ENCODE results near the gene TERT. TPM values are rescaled to one million over a fixed set of nuclear protein-coding genes. Genes with fewer than 3 reads are reported as not detected.
"Not testable (repeated sequence)": the region's sequence is repeated elsewhere in the genome, so short reads cannot be mapped to it uniquely, and the experiment has no call there.

TERT gene
- total and polyA plus RNA-seq, 2 of the 13 experiments (the other 11 are each of a cell fraction or from before 2014, with no cell fraction given), result 4.3 to 5.9 TPM

- no peak for TF ChIP-seq POGK (CRISPR knock-in tag; conservative IDR thresholded peaks at IDR 0.05)
- 0 out of 2 replicates have a peak, but pooled peaks have one; percentile 24 for TF ChIP-seq ZSCAN9 (CRISPR knock-in tag; IDR thresholded peaks at IDR 0.05; ENCODE audit: borderline replicate concordance)
- TF ChIP-seq SMAD3 (CRISPR knock-in tag; IDR thresholded peaks at IDR 0.05), result no peak
- peak; percentile 3; the same call in 1 of the 2 replicates for TF ChIP-seq FOXA3 (CRISPR knock-in tag; IDR thresholded peaks at IDR 0.05)
- 0 out of 2 replicates have a peak, but pooled peaks have one; percentile 0 for TF ChIP-seq E2F1 (CRISPR knock-in tag; IDR thresholded peaks at IDR 0.05)
Observed at GRCh38 chr5:1343931-1344901, 49.3 kb upstream of the TERT start (continued).

GRCh38 chr5:1343315-1343751 is 48.5 kb upstream of the TERT start:
- no peak overlapping the region for H2AFZ ChIP-seq (ENCODE audit: low read length)
- H3K27me3 ChIP-seq (ENCODE audit: control insufficient read depth in 1 of 2, insufficient read depth in 2 of 2, low read length in 2 of 2), result no peaks in the 10 kb centered on the region
- intact Hi-C loops (cut with micrococcal nuclease; ENCODE audit: unreplicated experiment) (no loop called here), in situ Hi-C loops (cut with HindIII; ENCODE audit: extremely low pct_ligation_motif_present, low pct_unique_long_range_greater_than_20kb) (no loop called here)
- H3K4me1 ChIP-seq (ENCODE audit: insufficient read depth, low read length), result peaks cover 24% of the 10 kb centered on the region
- H4K20me1 ChIP-seq (ENCODE audit: insufficient read depth, low read length), result no peaks in the 10 kb centered on the region
- TF ChIP-seq TCF12 (IDR thresholded peaks at IDR 0.05) (no peak), TCF12 (CRISPR knock-in tag; IDR thresholded peaks at IDR 0.05) (no peak)
- POLR2A ChIA-PET, result no interaction called here
- peak overlapping the region; percentile 75; the same call in 1 of the 2 replicates for H3K9ac ChIP-seq (ENCODE audit: insufficient read depth, low read depth, low read length)
- no TSS peak for BruUV-seq (replicated peaks)
- H3K4me3 ChIP-seq (replicated peaks in 1 of 3; ENCODE audit: insufficient read depth in 1 of 3, low read depth in 2 of 3, low read length in 3 of 3), result peak overlapping the region in 2 of 3 experiments; percentile 61 to 90; a peak in 2 of 6 replicates
- peaks cover 21 to 39% of the 10 kb centered on the region in 2 experiments; a peak in 4 of 5 replicates for H3K36me3 ChIP-seq (replicated peaks in 1 of 2; ENCODE audit: control insufficient read depth in 1 of 2, insufficient read depth in 2 of 2, low read length in 2 of 2)
- ATAC-seq (no peak), DNase-seq (ENCODE audit: low spot score) (no peak), FAIRE-seq (no peak)
- CTCF ChIA-PET (ENCODE audit: low intra/inter-chr PET ratio, low total read pairs), result no interaction called here
- H3K9me3 ChIP-seq (ENCODE audit: low read length), result no peaks in the 10 kb centered on the region
- peak overlapping the region; percentile 96 for H3K4me2 ChIP-seq (ENCODE audit: low read depth, low read length)
- no peak overlapping the region for H3K27ac ChIP-seq (ENCODE audit: extremely low read length, insufficient read depth, low read length)
- WGBS (ENCODE audit: low lambda C conversion rate), result 96% methylated on average over 9 of the region's 9 CpGs
- H3K79me2 ChIP-seq (ENCODE audit: insufficient read depth, low read length), result peaks cover 17% of the 10 kb centered on the region

GRCh38 chr5:1342711-1343110 is 47.8 kb upstream of the TERT start:
- peaks cover 24% of the 10 kb centered on the region for H3K4me1 ChIP-seq (ENCODE audit: insufficient read depth, low read length)
- H3K4me3 ChIP-seq (replicated peaks in 1 of 3; ENCODE audit: insufficient read depth in 1 of 3, low read depth in 2 of 3, low read length in 3 of 3); BruUV-seq (replicated peaks); H3K9ac ChIP-seq (ENCODE audit: insufficient read depth, low read depth, low read length); POLR2A ChIA-PET; ATAC-seq; FAIRE-seq; in situ Hi-C loops (cut with HindIII; ENCODE audit: extremely low pct_ligation_motif_present, low pct_unique_long_range_greater_than_20kb); H4K20me1 ChIP-seq (ENCODE audit: insufficient read depth, low read length); H2AFZ ChIP-seq (ENCODE audit: low read length); H3K9me3 ChIP-seq (ENCODE audit: low read length); intact Hi-C loops (cut with micrococcal nuclease; ENCODE audit: unreplicated experiment); H3K27me3 ChIP-seq (ENCODE audit: control insufficient read depth in 1 of 2, insufficient read depth in 2 of 2, low read length in 2 of 2); H3K27ac ChIP-seq (ENCODE audit: extremely low read length, insufficient read depth, low read length); CTCF ChIA-PET (ENCODE audit: low intra/inter-chr PET ratio, low total read pairs); DNase-seq (ENCODE audit: low spot score); H3K4me2 ChIP-seq (ENCODE audit: low read depth, low read length): not testable (repeated sequence)
- peaks cover 23 to 46% of the 10 kb centered on the region in 2 experiments; a peak in 4 of 5 replicates for H3K36me3 ChIP-seq (replicated peaks in 1 of 2; ENCODE audit: control insufficient read depth in 1 of 2, insufficient read depth in 2 of 2, low read length in 2 of 2)
- H3K79me2 ChIP-seq (ENCODE audit: insufficient read depth, low read length), result peaks cover 17% of the 10 kb centered on the region
- WGBS (ENCODE audit: low lambda C conversion rate), result 97% methylated on average over 14 of the region's 14 CpGs

All from HepG2 (cell line).